Neural cell (in vitro differentiated cells): Measurements from ENCODE around the gene BRD3. TPM values are rescaled to one million over a fixed set of nuclear protein-coding genes. Genes with fewer than 3 reads are reported as not detected.

Experiments
- H2AFZ ChIP-seq: fragments of 200-600, 300-800 bp; sonication (generic), shearing (Covaris generic); 2 replicates; pipeline ENCODE4 v1.6.0; 2014; ENCODE audit warnings: low read depth, mild to moderate bottlenecking, antibody characterized with exemption, low read length, moderate library complexity
- H3F3A ChIP-seq: fragments of 200-600 bp; shearing (Covaris generic); 2 replicates; pipeline ENCODE4 v1.6.1; 2016; ENCODE audit warnings: mild to moderate bottlenecking, moderate library complexity, mixed read lengths, antibody characterized with exemption, low read length; ENCODE audit not compliant: insufficient read depth, poor library complexity, severe bottlenecking
- H3K27ac ChIP-seq: fragments of 200-600, 300-800 bp; sonication (generic), shearing (Covaris generic); 2 replicates; pipeline ENCODE4 v1.5.1; 2014; ENCODE audit warnings: mild to moderate bottlenecking, low read length, moderate library complexity
- H3K27me3 ChIP-seq: fragments of 300-800, 200-600 bp; sonication (generic), shearing (Covaris generic); 2 replicates; pipeline ENCODE4 v1.6.0; 2014; ENCODE audit warnings: mild to moderate bottlenecking, low read depth, low read length, moderate library complexity; ENCODE audit not compliant: insufficient read depth
- H3K36me3 ChIP-seq: fragments of 300-800, 200-600 bp; sonication (generic), shearing (Covaris generic); 2 replicates; pipeline ENCODE4 v1.5.1; 2014; ENCODE audit warnings: mild to moderate bottlenecking, antibody characterized with exemption, low read length, moderate library complexity; ENCODE audit not compliant: insufficient read depth
- H3K4me2 ChIP-seq: fragments of 300-800, 200-600 bp; sonication (generic), shearing (Covaris generic); 2 replicates; pipeline ENCODE4 v1.6.0; 2014; ENCODE audit warnings: mild to moderate bottlenecking, low read length
- H3K4me3 ChIP-seq: fragments of 300-800, 200-600 bp; sonication (generic), shearing (Covaris generic); 2 replicates; pipeline ENCODE4 v1.5.1; 2014; ENCODE audit warnings: mild to moderate bottlenecking, low read length, moderate library complexity
- H3K79me2 ChIP-seq: fragments of 200-600 bp; shearing (Covaris generic); replicated peaks from 2 replicates; pipeline ENCODE4 v1.6.0; 2014; ENCODE audit warnings: mild to moderate bottlenecking, low read length, moderate library complexity; ENCODE audit not compliant: insufficient read depth
- H3K9ac ChIP-seq: fragments of 300-800, 200-600 bp; sonication (generic), shearing (Covaris generic); 2 replicates; pipeline ENCODE4 v1.6.1; 2016; ENCODE audit warnings: mild to moderate bottlenecking, low read length, mixed read lengths
- H3K9me2 ChIP-seq: fragments of 200-600 bp; shearing (Covaris generic); 2 replicates; pipeline ENCODE4 v1.6.1; 2016; ENCODE audit warnings: mild to moderate bottlenecking, low read length, mixed read lengths; ENCODE audit not compliant: insufficient read depth
- H3K9me3 ChIP-seq: fragments of 200-600, 300-800 bp; sonication (generic), shearing (Covaris generic); 2 replicates; pipeline ENCODE4 v1.6.1; 2016; ENCODE audit warnings: mild to moderate bottlenecking, mixed run types, low read length, moderate library complexity, mixed read lengths
- H4K20me1 ChIP-seq: fragments of 200-600 bp; shearing (Covaris generic); 2 replicates; pipeline ENCODE4 v1.6.1; 2016; ENCODE audit warnings: mild to moderate bottlenecking, mixed run types; ENCODE audit not compliant: insufficient read depth
- CTCF ChIP-seq: fragments of 450-650 bp; IDR thresholded peaks from 2 replicates; pipeline ENCODE4 v1.5.1; 2014; ENCODE audit warnings: antibody characterized with exemption, mild to moderate bottlenecking, moderate library complexity; ENCODE audit not compliant: poor library complexity, severe bottlenecking
- EP300 ChIP-seq: fragments of 450-650 bp; conservative IDR thresholded peaks from 2 replicates; pipeline ENCODE4 v1.6.1; 2014; ENCODE audit warnings: antibody characterized with exemption, mild to moderate bottlenecking, moderate library complexity; ENCODE audit not compliant: poor library complexity, severe bottlenecking
- EZH2 ChIP-seq: fragments of 200-600, 300-800 bp; shearing (Covaris generic), sonication (generic); IDR thresholded peaks from 2 replicates; pipeline ENCODE4 v1.6.1; 2014; ENCODE audit warnings: antibody characterized with exemption, low read length, borderline replicate concordance, mild to moderate bottlenecking; ENCODE audit not compliant: insufficient read depth, poor library complexity, severe bottlenecking
- MXI1 ChIP-seq: fragments of 450-650 bp; conservative IDR thresholded peaks from 2 replicates; pipeline ENCODE4 v1.6.1; 2014; ENCODE audit warnings: antibody characterized with exemption, mild to moderate bottlenecking; ENCODE audit not compliant: poor library complexity, severe bottlenecking
- POLR2AphosphoS5 ChIP-seq: IDR thresholded peaks from 2 replicates; pipeline ENCODE4 v1.6.1; 2012
- RAD21 ChIP-seq: fragments of 450-650 bp; conservative IDR thresholded peaks from 2 replicates; pipeline ENCODE4 v1.6.1; 2014; ENCODE audit warnings: antibody characterized with exemption, mild to moderate bottlenecking, moderate library complexity
- SMC3 ChIP-seq: fragments of 450-650 bp; conservative IDR thresholded peaks from 2 replicates; pipeline ENCODE4 v1.6.1; 2014; ENCODE audit warnings: antibody characterized with exemption, mild to moderate bottlenecking, moderate library complexity; ENCODE audit not compliant: poor library complexity
- TAF1 ChIP-seq: IDR thresholded peaks from 2 replicates; pipeline ENCODE4 v1.6.1; 2012; ENCODE audit warnings: low read depth
- polyA plus RNA-seq: library from polyadenylated mRNA; depleted of rRNA; stranded (reverse); fragments of >200 nt; gene quantifications from 2 replicates; pipeline ENCODE4 v1.2.3, GENCODE V29; 2014
- TF ChIP-seq, protein P1 (sequence below): IDR thresholded peaks from 2 replicates; pipeline ENCODE4 v1.6.1; 2012; ENCODE audit warnings: borderline replicate concordance

BRD3 gene
- polyA plus RNA-seq, 1 donor from 2014 or later = 17.6 TPM

DNA sequence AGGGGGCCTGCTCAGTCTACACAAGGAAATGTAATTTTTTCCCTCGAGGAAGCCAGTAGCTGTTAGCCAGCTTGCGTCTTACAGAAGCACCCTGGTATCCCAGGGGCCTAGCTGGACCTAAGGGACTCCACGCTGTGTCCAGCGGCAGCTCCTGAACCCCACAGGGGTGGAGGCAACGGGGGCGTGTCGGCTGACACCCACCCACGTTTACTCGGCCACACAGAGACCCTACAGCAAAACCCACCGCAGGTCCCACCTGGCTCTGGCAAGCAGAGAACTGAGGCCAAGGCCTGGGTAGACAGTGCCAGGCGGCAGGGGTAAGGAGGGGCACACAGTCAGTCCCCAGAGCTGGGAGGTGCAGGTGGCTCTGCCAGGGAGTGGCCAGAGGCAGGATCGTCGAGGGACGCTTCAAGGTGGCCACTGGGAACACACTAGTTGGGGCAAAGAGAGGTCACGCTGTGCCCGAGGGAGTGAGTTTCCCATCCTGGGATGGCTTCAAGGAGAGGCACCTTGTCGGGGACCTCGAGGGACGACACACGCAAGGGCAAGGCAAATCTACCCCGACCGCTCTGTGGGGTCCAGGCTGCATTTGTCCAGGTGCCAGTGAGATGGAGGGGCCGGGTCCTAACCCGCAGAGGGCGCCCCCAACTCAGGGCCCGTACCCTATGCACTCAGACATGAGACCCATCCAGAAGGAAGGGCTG is 21.8 kb downstream of the BRD3 start:
- Histone ChIP-seq H3F3A (no peaks in the 10 kb centered on the region), H3K27me3 (no peaks in the 10 kb centered on the region), H2AFZ (no peak overlapping the region), H3K9ac (no peak overlapping the region), H3K9me3 (no peaks in the 10 kb centered on the region), H4K20me1 (no peaks in the 10 kb centered on the region), H3K27ac (no peak overlapping the region), H3K9me2 (no peaks in the 10 kb centered on the region), H3K4me3 (no peak overlapping the region), H3K36me3 (no peaks in the 10 kb centered on the region), H3K79me2 (no peaks in the 10 kb centered on the region), H3K4me2 (no peak overlapping the region)
- TF ChIP-seq, protein P1, sequence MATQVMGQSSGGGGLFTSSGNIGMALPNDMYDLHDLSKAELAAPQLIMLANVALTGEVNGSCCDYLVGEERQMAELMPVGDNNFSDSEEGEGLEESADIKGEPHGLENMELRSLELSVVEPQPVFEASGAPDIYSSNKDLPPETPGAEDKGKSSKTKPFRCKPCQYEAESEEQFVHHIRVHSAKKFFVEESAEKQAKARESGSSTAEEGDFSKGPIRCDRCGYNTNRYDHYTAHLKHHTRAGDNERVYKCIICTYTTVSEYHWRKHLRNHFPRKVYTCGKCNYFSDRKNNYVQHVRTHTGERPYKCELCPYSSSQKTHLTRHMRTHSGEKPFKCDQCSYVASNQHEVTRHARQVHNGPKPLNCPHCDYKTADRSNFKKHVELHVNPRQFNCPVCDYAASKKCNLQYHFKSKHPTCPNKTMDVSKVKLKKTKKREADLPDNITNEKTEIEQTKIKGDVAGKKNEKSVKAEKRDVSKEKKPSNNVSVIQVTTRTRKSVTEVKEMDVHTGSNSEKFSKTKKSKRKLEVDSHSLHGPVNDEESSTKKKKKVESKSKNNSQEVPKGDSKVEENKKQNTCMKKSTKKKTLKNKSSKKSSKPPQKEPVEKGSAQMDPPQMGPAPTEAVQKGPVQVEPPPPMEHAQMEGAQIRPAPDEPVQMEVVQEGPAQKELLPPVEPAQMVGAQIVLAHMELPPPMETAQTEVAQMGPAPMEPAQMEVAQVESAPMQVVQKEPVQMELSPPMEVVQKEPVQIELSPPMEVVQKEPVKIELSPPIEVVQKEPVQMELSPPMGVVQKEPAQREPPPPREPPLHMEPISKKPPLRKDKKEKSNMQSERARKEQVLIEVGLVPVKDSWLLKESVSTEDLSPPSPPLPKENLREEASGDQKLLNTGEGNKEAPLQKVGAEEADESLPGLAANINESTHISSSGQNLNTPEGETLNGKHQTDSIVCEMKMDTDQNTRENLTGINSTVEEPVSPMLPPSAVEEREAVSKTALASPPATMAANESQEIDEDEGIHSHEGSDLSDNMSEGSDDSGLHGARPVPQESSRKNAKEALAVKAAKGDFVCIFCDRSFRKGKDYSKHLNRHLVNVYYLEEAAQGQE = no peak
- TF ChIP-seq EZH2 (no peak), EP300 (no peak), RAD21 (no peak), SMC3 (no peak), TAF1 (no peak), MXI1 (no peak), POLR2AphosphoS5 (no peak), CTCF (no peak)

DNA sequence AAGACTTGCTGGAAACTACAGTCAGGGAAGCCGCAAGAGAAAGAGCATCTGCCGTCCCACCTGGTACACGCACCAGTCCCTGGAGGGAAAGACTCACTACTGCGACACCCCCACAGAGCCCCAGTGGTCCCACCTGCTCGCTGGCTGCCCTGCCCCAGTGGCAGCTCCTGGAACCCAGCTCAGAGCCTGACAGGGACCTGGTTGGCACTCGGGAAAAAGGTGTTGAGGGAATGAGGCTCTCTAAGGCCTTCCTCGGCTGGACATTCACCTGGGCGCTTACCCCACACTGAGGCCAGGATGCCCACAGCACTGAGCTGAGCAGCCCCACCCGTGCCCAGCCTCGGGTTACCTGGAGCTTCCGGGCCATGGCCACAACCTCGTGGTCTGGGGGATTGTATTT is 22.9 kb downstream of the BRD3 start:
- H3K79me2 ChIP-seq = no peaks in the 10 kb centered on the region
- no peak overlapping the region for H3K9ac ChIP-seq
- H3K9me2 ChIP-seq = no peaks in the 10 kb centered on the region
- H3K27me3 ChIP-seq = no peaks in the 10 kb centered on the region
- H2AFZ ChIP-seq = no peak overlapping the region
- no peaks in the 10 kb centered on the region for H3K9me3 ChIP-seq
- no peak overlapping the region for H3K4me3 ChIP-seq
- TF ChIP-seq MXI1 = no peak
- no peak for TF ChIP-seq SMC3
- TF ChIP-seq EP300 = no peak
- no peak for TF ChIP-seq POLR2AphosphoS5
- TF ChIP-seq RAD21 = no peak
- TF ChIP-seq EZH2 = no peak
- TF ChIP-seq CTCF = no peak
- H3K4me2 ChIP-seq = no peak overlapping the region
- no peaks in the 10 kb centered on the region for H3K36me3 ChIP-seq
- H3K27ac ChIP-seq = no peak overlapping the region
- H3F3A ChIP-seq = no peaks in the 10 kb centered on the region
- no peaks in the 10 kb centered on the region for H4K20me1 ChIP-seq
